ENCODE measurements around the gene OR6A2. TPM values are rescaled to one million over a fixed set of nuclear protein-coding genes. Genes with fewer than 3 reads are reported as not detected.

Gene OR6A2
- total RNA-seq, 1 donor from 2014 or later, result not detected

- DNase-seq (ENCODE audit: low read depth), result no peak
- TF ChIP-seq CTCF (conservative IDR thresholded peaks at IDR 0.05; ENCODE audit: low read depth, low read length), result no peak
Observed at GRCh38 chr11:6771926-6772893, 27.3 kb downstream of the OR6A2 start, which contains the start of gene OR2AG2. OR2AG2 (minus strand) TSS chr11:6771976; CDS start chr11:6768957, 3,019 bp downstream.

GRCh38 chr11:6757373-6757967 is 42.0 kb downstream of the OR6A2 start:
- DNase-seq (ENCODE audit: low read depth), result no peak
- no peak overlapping the region for H3K4me3 ChIP-seq (ENCODE audit: low read depth, low read length)
- TF ChIP-seq CTCF (conservative IDR thresholded peaks at IDR 0.05; ENCODE audit: low read depth, low read length), result peak; percentile 85

More at GRCh38 chr11:6771926-6772893, 27.3 kb downstream of the OR6A2 start, which contains the start of gene OR2AG2:
- no peak within 1 kb of the TSS for H3K4me3 ChIP-seq (ENCODE audit: low read depth, low read length)

- TF ChIP-seq CTCF (conservative IDR thresholded peaks at IDR 0.05; ENCODE audit: low read depth, low read length), result no peak
- no peak overlapping the region for H3K4me3 ChIP-seq (ENCODE audit: low read depth, low read length)
- DNase-seq (ENCODE audit: low read depth), result no peak
Observed at GRCh38 chr11:6755953-6756347, 43.5 kb downstream of the OR6A2 start.

DNA sequence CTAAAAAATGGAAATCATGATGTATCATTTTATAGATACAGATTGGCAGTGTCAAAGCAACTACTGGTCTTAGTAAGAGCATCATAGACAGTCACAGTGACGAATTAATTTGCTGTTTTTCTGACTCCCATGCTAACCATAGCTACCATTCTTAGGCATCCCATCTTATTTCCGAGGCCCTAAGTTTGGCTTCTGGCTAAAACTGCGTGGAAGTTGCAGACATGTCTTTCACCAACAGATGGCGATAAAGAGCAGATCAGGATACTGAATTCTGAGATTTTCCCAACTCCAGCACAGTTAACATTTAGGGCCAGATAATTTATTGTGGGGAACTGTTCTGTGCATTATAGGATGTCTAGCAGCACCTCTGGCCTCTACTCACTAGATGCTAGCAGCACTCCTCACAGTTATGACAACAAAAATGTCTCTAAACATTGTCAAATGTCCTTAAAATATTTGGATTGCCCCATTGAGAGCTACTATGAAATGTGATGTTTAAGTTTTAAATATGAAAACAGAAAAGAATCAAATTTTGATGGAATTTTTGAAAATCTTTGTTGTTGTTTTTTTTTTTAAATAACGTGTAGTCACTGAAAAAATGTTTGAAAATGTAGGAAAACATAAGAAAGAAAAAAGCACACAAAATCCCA is 44.1 kb downstream of the OR6A2 start:
- peak; percentile 95 for TF ChIP-seq CTCF (conservative IDR thresholded peaks at IDR 0.05; ENCODE audit: low read depth, low read length)
- H3K4me3 ChIP-seq (ENCODE audit: low read depth, low read length), result no peak overlapping the region
- no peak for DNase-seq (ENCODE audit: low read depth)

GRCh38 chr11:6747097-6747668 is 52.3 kb downstream of the OR6A2 start:
- TF ChIP-seq CTCF (conservative IDR thresholded peaks at IDR 0.05; ENCODE audit: low read depth, low read length), result no peak

DNA sequence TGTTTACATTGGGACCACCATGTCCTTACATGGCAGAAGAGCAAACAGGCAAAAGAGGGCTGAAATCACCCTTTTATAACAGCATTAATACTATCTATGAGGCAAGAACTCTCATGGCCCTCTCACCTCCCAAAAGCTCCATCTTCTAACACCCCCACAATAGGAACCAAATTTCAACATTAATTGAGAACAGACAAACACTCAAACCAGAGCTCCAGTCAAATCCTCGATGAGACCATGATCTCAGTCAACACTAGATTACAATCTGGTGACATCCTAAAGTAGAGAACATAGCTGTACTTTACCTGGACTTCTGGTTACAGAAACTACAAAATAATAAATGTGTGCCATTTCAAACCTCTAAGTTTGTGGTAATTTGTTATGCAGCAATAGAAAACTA is 52.9 kb downstream of the OR6A2 start:
- TF ChIP-seq CTCF (conservative IDR thresholded peaks at IDR 0.05; ENCODE audit: low read depth, low read length), result no peak
- DNase-seq (ENCODE audit: low read depth), result no peak
- H3K4me3 ChIP-seq (ENCODE audit: low read depth, low read length), result no peak overlapping the region

More at GRCh38 chr11:6747097-6747668, 52.3 kb downstream of the OR6A2 start:
- DNase-seq (ENCODE audit: low read depth), result no peak
- H3K4me3 ChIP-seq (ENCODE audit: low read depth, low read length), result no peak overlapping the region
